B cell (primary cell): ENCODE results near the gene CABLES1.

Experiments
- CTCF ChIP-seq: fragments of 200-600 bp; IDR thresholded peaks from one replicate; pipeline ENCODE4 v1.8.0; 2022; ENCODE audit warnings: antibody characterized with exemption, mild to moderate bottlenecking
- EZH2 ChIP-seq: IDR thresholded peaks from 2 replicates; pipeline ENCODE4 v1.6.1; 2012; ENCODE audit warnings: borderline replicate concordance, low read depth, mild to moderate bottlenecking, moderate library complexity, low read length; ENCODE audit not compliant: insufficient read depth, poor library complexity, severe bottlenecking

- TF ChIP-seq CTCF (no peak), EZH2 (no peak)
Measured at GRCh38 chr18:23209031-23209430, 73.7 kb downstream of the CABLES1 start.
